Activated naive CD4-positive, alpha-beta T cell treated with anti-CD3 and anti-CD28 coated beads, Interleukin-2, amount 10 ng/mL, durations not matched to agents 7 days and 5 days (primary cell): ENCODE results near the gene BAHCC1.
"Not testable (repeated sequence)": the region's sequence is repeated elsewhere in the genome, so short reads cannot be mapped to it uniquely, and the experiment has no call there.

Source experiments
- CTCF ChIA-PET: fragments of 350-600 bp; sonication (Branson Sonifier 250); formaldehyde crosslinking; loops from one replicate; lab custom pipeline; 2021; ENCODE audit warnings: antibody characterized with exemption; lab: Charles Lee
- DNase-seq: peaks from one replicate; pipeline ENCODE4 v3.0.0-alpha.2; 2020
- H3K27ac Mint-ChIP-seq: one replicate; pipeline ENCODE4 v1.8.0; 2021; ENCODE audit warnings: mild to moderate bottlenecking, moderate library complexity, mixed read lengths
- H3K27me3 Mint-ChIP-seq: one replicate; pipeline ENCODE4 v1.8.0; 2021; ENCODE audit warnings: mild to moderate bottlenecking, mixed read lengths
- H3K36me3 Mint-ChIP-seq: one replicate; pipeline ENCODE4 v1.8.0; 2021; ENCODE audit warnings: mixed read lengths
- H3K4me1 Mint-ChIP-seq: one replicate; pipeline ENCODE4 v1.8.0; 2021; ENCODE audit warnings: mixed read lengths
- H3K4me3 Mint-ChIP-seq: one replicate; pipeline ENCODE4 v1.8.0; 2021; ENCODE audit warnings: mild to moderate bottlenecking, moderate library complexity, mixed read lengths
- H3K9me3 Mint-ChIP-seq: one replicate; pipeline ENCODE4 v1.8.0; 2021; ENCODE audit warnings: mixed read lengths

The BAHCC1 gene

GRCh38 chr17:81362001-81362400, 33.3 kb upstream of the BAHCC1 start:
- H3K4me3 Mint-ChIP-seq, H3K27ac Mint-ChIP-seq, H3K36me3 Mint-ChIP-seq, CTCF ChIA-PET, H3K9me3 Mint-ChIP-seq, DNase-seq: not testable (repeated sequence)
- Mint-ChIP-seq H3K4me1 (peaks cover 15% of the 10 kb centered on the region), H3K27me3 (peaks cover 78% of the 10 kb centered on the region)

- Mint-ChIP-seq H3K36me3 (no peaks in the 10 kb centered on the region), H3K4me1 (peaks cover 15% of the 10 kb centered on the region), H3K27ac (no peak overlapping the region), H3K4me3 (no peak overlapping the region), H3K27me3 (peaks cover 85% of the 10 kb centered on the region), H3K9me3 (no peaks in the 10 kb centered on the region)
- CTCF ChIA-PET: no interaction called here
- no peak for DNase-seq
Observed at GRCh38 chr17:81364278-81365147, 30.7 kb upstream of the BAHCC1 start.

GRCh38 chr17:81365148-81365600, 30.1 kb upstream of the BAHCC1 start:
- no peaks in the 10 kb centered on the region for H3K36me3 Mint-ChIP-seq
- H3K4me3 Mint-ChIP-seq: no peak overlapping the region
- no peaks in the 10 kb centered on the region for H3K9me3 Mint-ChIP-seq
- peaks cover 15% of the 10 kb centered on the region for H3K4me1 Mint-ChIP-seq
- DNase-seq: peak; percentile 41
- H3K27me3 Mint-ChIP-seq: peaks cover 90% of the 10 kb centered on the region
- H3K27ac Mint-ChIP-seq: no peak overlapping the region
- CTCF ChIA-PET: no interaction called here

- H3K27ac Mint-ChIP-seq: peak overlapping the region; percentile 37
- H3K9me3 Mint-ChIP-seq: no peaks in the 10 kb centered on the region
- DNase-seq: peak; percentile 34
Observed at GRCh38 chr17:81365601-81366585, 29.4 kb upstream of the BAHCC1 start.

GRCh38 chr17:81366648-81367047, 28.6 kb upstream of the BAHCC1 start:
- CTCF ChIA-PET: no interaction called here
- Mint-ChIP-seq H3K36me3 (no peaks in the 10 kb centered on the region), H3K27ac (no peak overlapping the region), H3K9me3 (no peaks in the 10 kb centered on the region), H3K27me3 (peaks cover 90% of the 10 kb centered on the region), H3K4me1 (peaks cover 15% of the 10 kb centered on the region), H3K4me3 (no peak overlapping the region)
- no peak for DNase-seq

More at GRCh38 chr17:81365601-81366585, 29.4 kb upstream of the BAHCC1 start:
- Mint-ChIP-seq H3K4me3 (no peak overlapping the region), H3K4me1 (peaks cover 15% of the 10 kb centered on the region), H3K27me3 (peaks cover 90% of the 10 kb centered on the region), H3K36me3 (no peaks in the 10 kb centered on the region)
- CTCF ChIA-PET: no interaction called here

- Mint-ChIP-seq H3K9me3 (no peaks in the 10 kb centered on the region), H3K4me3 (no peak overlapping the region), H3K27ac (no peak overlapping the region), H3K36me3 (no peaks in the 10 kb centered on the region), H3K27me3 (peaks cover 86% of the 10 kb centered on the region), H3K4me1 (peaks cover 15% of the 10 kb centered on the region)
- DNase-seq: no peak
- CTCF ChIA-PET: no interaction called here
Observed at GRCh38 chr17:81367171-81367570, 28.1 kb upstream of the BAHCC1 start.

GRCh38 chr17:81368161-81369022, 26.9 kb upstream of the BAHCC1 start:
- Mint-ChIP-seq H3K4me3 (no peak overlapping the region), H3K4me1 (peaks cover 15% of the 10 kb centered on the region), H3K27ac (no peak overlapping the region), H3K27me3 (peaks cover 82% of the 10 kb centered on the region), H3K36me3 (no peaks in the 10 kb centered on the region), H3K9me3 (no peaks in the 10 kb centered on the region)
- no peak for DNase-seq
- CTCF ChIA-PET: no interaction called here

DNA sequence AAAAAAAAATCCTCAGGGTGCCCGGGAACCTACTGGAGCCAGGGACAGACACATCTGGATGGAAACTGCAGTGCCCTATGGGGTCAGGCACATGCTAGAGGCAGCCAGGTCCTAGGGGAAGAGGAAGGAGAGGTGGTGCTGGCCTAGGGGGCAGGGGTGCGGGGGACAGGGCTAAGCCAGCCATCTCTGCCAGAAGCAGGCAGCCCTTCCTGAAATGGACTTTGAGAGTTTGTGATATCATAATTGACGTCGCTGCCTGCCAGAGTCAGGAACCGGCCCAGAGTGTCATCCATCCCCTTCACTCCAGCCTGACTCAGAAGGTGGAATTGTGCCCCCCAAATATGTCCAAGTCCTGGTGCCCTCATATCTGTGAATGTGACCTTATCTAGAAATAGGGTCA, 25.0 kb upstream of the BAHCC1 start:
- H3K9me3 Mint-ChIP-seq: no peaks in the 10 kb centered on the region
- no peak overlapping the region for H3K27ac Mint-ChIP-seq
- CTCF ChIA-PET: interaction anchor here (0.7 kb wide), 1 partner anchor 592 kb away, joined by 3 read pairs; no protein-coding TSS in a partner anchor
- no peak overlapping the region for H3K4me3 Mint-ChIP-seq
- H3K4me1 Mint-ChIP-seq: peaks cover 11% of the 10 kb centered on the region
- peaks cover 63% of the 10 kb centered on the region for H3K27me3 Mint-ChIP-seq
- no peak for DNase-seq
- H3K36me3 Mint-ChIP-seq: no peaks in the 10 kb centered on the region

- no peaks in the 10 kb centered on the region for H3K4me1 Mint-ChIP-seq
- no peak overlapping the region for H3K4me3 Mint-ChIP-seq
- peaks cover 53% of the 10 kb centered on the region for H3K27me3 Mint-ChIP-seq
- no peak overlapping the region for H3K27ac Mint-ChIP-seq
- H3K36me3 Mint-ChIP-seq: no peaks in the 10 kb centered on the region
- no peaks in the 10 kb centered on the region for H3K9me3 Mint-ChIP-seq
- CTCF ChIA-PET: no interaction called here
- DNase-seq: no peak
Observed at GRCh38 chr17:81371910-81372760, 23.1 kb upstream of the BAHCC1 start.

DNA sequence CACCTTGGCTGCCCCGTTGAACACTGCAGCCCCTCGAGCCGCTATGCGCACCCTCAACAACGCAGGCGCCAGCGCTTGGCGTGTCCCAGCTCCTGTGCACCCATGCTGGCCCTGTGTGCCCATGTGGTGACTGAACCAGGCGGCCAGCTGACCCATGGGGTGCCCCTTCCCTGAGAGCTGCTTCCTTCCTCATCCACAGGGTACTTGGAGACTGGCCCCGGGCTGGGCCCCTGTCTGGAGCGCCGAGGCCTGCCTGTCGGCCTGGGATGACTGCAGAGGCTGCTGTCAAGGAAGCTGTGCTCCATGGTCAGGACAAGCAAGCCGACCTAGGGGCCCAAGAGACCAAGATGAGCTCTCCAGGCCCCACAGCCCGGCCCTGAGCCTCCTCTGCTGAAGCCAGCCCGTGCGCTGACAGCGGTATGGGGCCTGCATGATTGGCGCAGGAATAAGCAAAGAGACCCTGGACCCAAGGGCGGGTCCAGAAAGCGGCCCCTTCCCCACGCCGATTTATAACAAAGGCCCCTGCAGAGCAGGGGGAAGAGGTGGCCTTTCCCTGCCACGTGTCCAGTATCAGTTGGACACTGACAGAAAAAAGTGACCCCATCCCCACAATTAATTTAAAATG, 21.6 kb upstream of the BAHCC1 start:
- Mint-ChIP-seq H3K4me3 (no peak overlapping the region), H3K4me1 (no peaks in the 10 kb centered on the region), H3K36me3 (no peaks in the 10 kb centered on the region), H3K27ac (no peak overlapping the region), H3K27me3 (peaks cover 39% of the 10 kb centered on the region), H3K9me3 (no peaks in the 10 kb centered on the region)
- CTCF ChIA-PET: interaction anchor here (0.6 kb wide), 1 partner anchor 43 kb away, joined by 3 read pairs; no protein-coding TSS in a partner anchor
- no peak for DNase-seq

DNA sequence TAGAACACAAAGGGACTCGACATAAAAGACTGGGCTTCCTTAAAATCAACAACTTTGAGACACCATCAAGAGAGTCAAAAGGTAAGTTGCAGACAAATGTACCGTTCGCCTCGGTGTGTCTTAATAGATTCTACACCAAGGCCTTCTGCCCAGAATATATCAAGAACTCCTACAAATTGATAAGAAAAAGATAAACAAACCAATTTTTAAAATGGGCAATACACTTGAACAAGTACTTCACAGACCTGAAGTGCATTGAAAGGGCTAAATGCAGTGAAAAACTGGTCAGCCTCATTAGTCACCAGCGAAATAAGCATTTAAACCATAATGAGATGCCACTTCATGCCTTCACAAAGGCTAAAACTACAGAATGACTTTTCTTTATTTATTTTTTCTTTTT, 20.4 kb upstream of the BAHCC1 start:
- no peaks in the 10 kb centered on the region for H3K9me3 Mint-ChIP-seq
- H3K27ac Mint-ChIP-seq: no peak overlapping the region
- no peak for DNase-seq
- no peaks in the 10 kb centered on the region for H3K4me1 Mint-ChIP-seq
- CTCF ChIA-PET: no interaction called here
- no peaks in the 10 kb centered on the region for H3K36me3 Mint-ChIP-seq
- H3K4me3 Mint-ChIP-seq: no peak overlapping the region
- H3K27me3 Mint-ChIP-seq: peaks cover 28% of the 10 kb centered on the region

DNA sequence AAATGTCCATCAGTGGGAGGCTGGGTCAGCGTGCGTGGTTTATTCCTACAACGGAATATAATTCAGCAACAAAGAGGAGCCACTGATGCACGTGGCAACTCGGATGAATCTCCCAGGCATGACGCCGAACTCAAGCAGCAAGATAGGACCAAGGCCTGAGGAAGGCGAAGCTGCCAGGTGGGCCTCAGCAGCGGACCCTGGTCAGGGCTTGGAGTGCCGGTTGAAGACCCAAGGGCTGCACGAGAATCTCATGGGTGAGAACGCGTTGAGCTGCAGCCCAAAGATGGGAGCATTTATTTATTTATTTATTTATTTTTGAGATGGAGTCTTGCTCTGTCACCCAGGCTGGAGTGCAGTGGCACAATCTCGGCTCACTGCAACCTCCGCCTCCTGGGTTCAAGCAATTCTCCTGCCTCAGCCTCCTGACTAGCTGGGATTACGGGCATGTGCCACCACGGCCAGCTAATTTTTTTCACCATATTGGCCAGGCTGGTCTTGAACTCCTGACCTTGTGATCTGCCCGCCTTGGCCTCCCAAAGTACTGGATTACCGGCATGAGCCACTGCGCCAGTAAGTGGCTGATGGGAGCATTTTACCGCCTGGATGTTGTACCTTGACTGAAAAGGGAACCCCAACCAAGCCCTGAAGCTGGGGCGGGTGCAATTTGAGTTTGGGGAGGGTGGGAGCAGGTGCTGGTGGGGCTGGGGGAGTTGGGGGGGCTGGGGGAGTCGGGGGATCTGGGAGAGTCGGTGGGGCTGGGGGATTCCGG, 18.1 kb upstream of the BAHCC1 start:
- no peaks in the 10 kb centered on the region for H3K36me3 Mint-ChIP-seq
- peaks cover under 1% of the 10 kb centered on the region for H3K4me1 Mint-ChIP-seq
- H3K27me3 Mint-ChIP-seq: peaks cover 33% of the 10 kb centered on the region
- no peak for DNase-seq
- CTCF ChIA-PET: no interaction called here
- no peaks in the 10 kb centered on the region for H3K9me3 Mint-ChIP-seq
- H3K27ac Mint-ChIP-seq: no peak overlapping the region
- no peak overlapping the region for H3K4me3 Mint-ChIP-seq
